PC-3 (cell line): ENCODE results near the gene CDHR2. TPM values are rescaled to one million over a fixed set of nuclear protein-coding genes. Genes with fewer than 3 reads are reported as not detected.
A peak's percentile ranks its signal among the peaks of the same experiment; 100 is the strongest.

Source experiments
- ATAC-seq: fragments of 200-7000 bp; cut with Tn5 transposase; 2 replicates; pipeline ENCODE4 v1.9.1; 2020; ENCODE audit warnings: mild to moderate bottlenecking, moderate library complexity
- BruUV-seq: library from RNA; stranded (reverse); fragments of 400-500 nt; replicated peaks from 2 replicates; lab custom pipeline; 2021; lab: Mats Ljungman, UMichigan
- CTCF ChIA-PET: fragments of 300-600 bp; sonication (Branson Sonifier 250); formaldehyde crosslinking; loops from one replicate; lab custom pipeline; 2022; ENCODE audit warnings: antibody characterized with exemption; lab: Charles Lee
- POLR2A ChIA-PET: fragments of 300-600 bp; sonication (Branson Sonifier 250); formaldehyde crosslinking; loops from one replicate; lab custom pipeline; 2022; ENCODE audit warnings: antibody characterized with exemption; ENCODE audit not compliant: unreplicated experiment; lab: Charles Lee
- DNase-seq: peaks from one replicate; pipeline ENCODE4 v3.0.0-alpha.2; 2015
- H2AFZ ChIP-seq: fragments of 300-600 bp; sonication (generic); 2 replicates; pipeline ENCODE4 v1.6.0; 2016; ENCODE audit warnings: antibody characterized with exemption, low read length
- H3F3A ChIP-seq: fragments of 300-600 bp; sonication (generic); one replicate; pipeline ENCODE4 v1.6.0; 2017; ENCODE audit warnings: antibody characterized with exemption, low read length, control low read depth, mild to moderate bottlenecking; ENCODE audit not compliant: unreplicated experiment
- H3K27ac ChIP-seq: fragments of 300-600 bp; sonication (generic); 2 replicates; pipeline ENCODE4 v1.5.1; 2016; ENCODE audit warnings: mild to moderate bottlenecking, low read length
- H3K27me3 ChIP-seq: fragments of 300-600 bp; sonication (generic); 2 replicates; pipeline ENCODE4 v1.6.1; 2016; ENCODE audit warnings: low read length, mixed read lengths
- H3K36me3 ChIP-seq: fragments of 300-600 bp; sonication (generic); 2 replicates; pipeline ENCODE4 v1.6.1; 2016; ENCODE audit warnings: low read depth, mixed run types, low read length, mixed read lengths
- H3K4me1 ChIP-seq: fragments of 300-600 bp; sonication (generic); 2 replicates; pipeline ENCODE4 v1.5.1; 2016; ENCODE audit warnings: low read length; ENCODE audit not compliant: insufficient read depth
- H3K4me2 ChIP-seq: fragments of 300-600 bp; sonication (generic); 2 replicates; pipeline ENCODE4 v1.6.0; 2016; ENCODE audit warnings: low read length
- H3K4me3 ChIP-seq: fragments of 300-600 bp; sonication (generic); 2 replicates; pipeline ENCODE4 v1.5.1; 2016; ENCODE audit warnings: mild to moderate bottlenecking, low read length, mixed read lengths
- H3K79me2 ChIP-seq: fragments of 300-600 bp; sonication (generic); 2 replicates; pipeline ENCODE4 v1.6.1; 2017; ENCODE audit warnings: low read length, mixed read lengths
- H3K9ac ChIP-seq: fragments of 300-600 bp; sonication (generic); 2 replicates; pipeline ENCODE4 v1.6.0; 2016; ENCODE audit warnings: mild to moderate bottlenecking, low read length
- H3K9me2 ChIP-seq: fragments of 300-600 bp; sonication (generic); replicated peaks from 2 replicates; pipeline ENCODE4 v1.6.1; 2016; ENCODE audit warnings: mixed run types, low read length, mixed read lengths
- H3K9me3 ChIP-seq: fragments of 300-600 bp; sonication (generic); 2 replicates; pipeline ENCODE4 v1.6.1; 2016; ENCODE audit warnings: low read length, mixed read lengths
- H4K20me1 ChIP-seq: fragments of 300-600 bp; sonication (generic); 2 replicates; pipeline ENCODE4 v1.6.1; 2016; ENCODE audit warnings: low read length, mixed read lengths
- EZH2 ChIP-seq: fragments of 300-600 bp; sonication (generic); IDR thresholded peaks from one replicate; pipeline ENCODE4 v1.6.1; 2017; ENCODE audit warnings: antibody characterized with exemption, mild to moderate bottlenecking, low read length; ENCODE audit not compliant: unreplicated experiment
- EZH2phosphoT487 ChIP-seq: fragments of 300-600 bp; sonication (generic); IDR thresholded peaks from 2 replicates; pipeline ENCODE4 v1.6.1; 2018; ENCODE audit warnings: mild to moderate bottlenecking, antibody characterized with exemption, low read length, borderline replicate concordance
- intact Hi-C: fragments of 100-400 bp; cut with micrococcal nuclease; formaldehyde crosslinking; loops from 2 replicates; pipeline ENCODE4 v1.9.0; 2023
- total RNA-seq: library from RNA; depleted of rRNA; stranded (reverse); fragments of >200 nt; gene quantifications from 2 replicates; pipeline ENCODE4 v1.2.3, GENCODE V29; 2014
- TF ChIP-seq, protein P1 (sequence below): fragments of 300-600 bp; sonication (generic); conservative IDR thresholded peaks from 2 replicates; pipeline ENCODE4 v1.5.1; 2017; ENCODE audit warnings: antibody characterized with exemption, low read depth, mild to moderate bottlenecking, low read length

Gene CDHR2
- total RNA-seq, 1 experiment from 2014 or later, result 0.07 TPM

DNA sequence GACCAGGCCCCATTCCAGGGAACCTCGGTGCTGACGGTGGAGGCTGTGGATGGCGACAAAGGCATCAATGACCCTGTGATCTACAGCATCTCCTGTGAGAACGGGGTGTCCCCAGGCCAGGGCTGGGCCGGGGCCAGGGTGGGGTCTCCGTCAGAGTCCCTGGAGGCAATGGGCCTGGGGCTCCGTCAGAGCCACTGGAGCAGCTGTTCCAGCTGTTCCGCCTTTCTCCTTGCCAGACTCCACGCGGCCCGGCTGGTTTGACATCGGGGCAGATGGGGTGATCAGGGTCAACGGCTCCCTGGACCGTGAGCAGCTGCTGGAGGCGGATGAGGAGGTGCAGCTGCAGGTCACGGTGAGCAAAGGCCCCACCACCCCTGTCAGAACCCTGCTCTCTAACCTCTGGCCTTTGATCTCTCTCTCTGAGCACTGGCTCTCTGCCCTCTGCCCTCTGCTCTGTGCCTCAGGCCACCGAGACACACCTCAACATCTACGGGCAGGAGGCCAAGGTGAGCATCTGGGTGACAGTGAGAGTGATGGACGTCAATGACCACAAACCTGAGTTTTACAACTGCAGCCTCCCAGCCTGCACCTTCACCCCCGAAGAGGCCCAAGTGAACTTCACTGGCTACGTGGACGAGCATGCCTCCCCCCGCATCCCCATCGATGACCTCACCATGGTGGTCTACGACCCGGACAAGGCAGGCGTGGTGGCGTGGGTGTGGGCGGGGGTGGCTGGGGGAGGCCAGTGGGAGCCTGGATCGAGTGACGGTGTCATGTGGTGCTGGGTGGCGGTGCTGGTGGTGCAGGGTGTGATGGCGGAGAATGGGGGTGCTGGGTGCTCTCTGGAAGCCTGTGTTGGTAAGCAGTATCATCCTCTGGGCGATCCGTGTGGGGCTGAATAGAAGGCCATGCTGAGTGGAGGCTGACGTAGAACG is 26.6 kb downstream of the CDHR2 start:
- POLR2A ChIA-PET, result no interaction called here
- no peak overlapping the region for H3K4me2 ChIP-seq
- H3K4me1 ChIP-seq, result peaks cover 4% of the 10 kb centered on the region; the same call in 1 of the 2 replicates
- H3K36me3 ChIP-seq, result no peaks in the 10 kb centered on the region
- no peaks in the 10 kb centered on the region for H3K9me2 ChIP-seq
- TF ChIP-seq EZH2 (no peak), EZH2phosphoT487 (no peak)
- TF ChIP-seq, protein P1, sequence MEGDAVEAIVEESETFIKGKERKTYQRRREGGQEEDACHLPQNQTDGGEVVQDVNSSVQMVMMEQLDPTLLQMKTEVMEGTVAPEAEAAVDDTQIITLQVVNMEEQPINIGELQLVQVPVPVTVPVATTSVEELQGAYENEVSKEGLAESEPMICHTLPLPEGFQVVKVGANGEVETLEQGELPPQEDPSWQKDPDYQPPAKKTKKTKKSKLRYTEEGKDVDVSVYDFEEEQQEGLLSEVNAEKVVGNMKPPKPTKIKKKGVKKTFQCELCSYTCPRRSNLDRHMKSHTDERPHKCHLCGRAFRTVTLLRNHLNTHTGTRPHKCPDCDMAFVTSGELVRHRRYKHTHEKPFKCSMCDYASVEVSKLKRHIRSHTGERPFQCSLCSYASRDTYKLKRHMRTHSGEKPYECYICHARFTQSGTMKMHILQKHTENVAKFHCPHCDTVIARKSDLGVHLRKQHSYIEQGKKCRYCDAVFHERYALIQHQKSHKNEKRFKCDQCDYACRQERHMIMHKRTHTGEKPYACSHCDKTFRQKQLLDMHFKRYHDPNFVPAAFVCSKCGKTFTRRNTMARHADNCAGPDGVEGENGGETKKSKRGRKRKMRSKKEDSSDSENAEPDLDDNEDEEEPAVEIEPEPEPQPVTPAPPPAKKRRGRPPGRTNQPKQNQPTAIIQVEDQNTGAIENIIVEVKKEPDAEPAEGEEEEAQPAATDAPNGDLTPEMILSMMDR, result no peak
- H3K27me3 ChIP-seq, result no peaks in the 10 kb centered on the region
- no peak for DNase-seq
- no peak overlapping the region for H2AFZ ChIP-seq
- no peaks in the 10 kb centered on the region for H3K79me2 ChIP-seq
- ATAC-seq, result no peak
- no TSS peak for BruUV-seq
- no peaks in the 10 kb centered on the region for H3K9me3 ChIP-seq
- no peak overlapping the region for H3K4me3 ChIP-seq
- H4K20me1 ChIP-seq, result no peaks in the 10 kb centered on the region
- no peak overlapping the region for H3K9ac ChIP-seq
- H3F3A ChIP-seq, result no peaks in the 10 kb centered on the region
- intact Hi-C loops, result no loop called here
- H3K27ac ChIP-seq, result no peak overlapping the region
- CTCF ChIA-PET, result no interaction called here

DNA sequence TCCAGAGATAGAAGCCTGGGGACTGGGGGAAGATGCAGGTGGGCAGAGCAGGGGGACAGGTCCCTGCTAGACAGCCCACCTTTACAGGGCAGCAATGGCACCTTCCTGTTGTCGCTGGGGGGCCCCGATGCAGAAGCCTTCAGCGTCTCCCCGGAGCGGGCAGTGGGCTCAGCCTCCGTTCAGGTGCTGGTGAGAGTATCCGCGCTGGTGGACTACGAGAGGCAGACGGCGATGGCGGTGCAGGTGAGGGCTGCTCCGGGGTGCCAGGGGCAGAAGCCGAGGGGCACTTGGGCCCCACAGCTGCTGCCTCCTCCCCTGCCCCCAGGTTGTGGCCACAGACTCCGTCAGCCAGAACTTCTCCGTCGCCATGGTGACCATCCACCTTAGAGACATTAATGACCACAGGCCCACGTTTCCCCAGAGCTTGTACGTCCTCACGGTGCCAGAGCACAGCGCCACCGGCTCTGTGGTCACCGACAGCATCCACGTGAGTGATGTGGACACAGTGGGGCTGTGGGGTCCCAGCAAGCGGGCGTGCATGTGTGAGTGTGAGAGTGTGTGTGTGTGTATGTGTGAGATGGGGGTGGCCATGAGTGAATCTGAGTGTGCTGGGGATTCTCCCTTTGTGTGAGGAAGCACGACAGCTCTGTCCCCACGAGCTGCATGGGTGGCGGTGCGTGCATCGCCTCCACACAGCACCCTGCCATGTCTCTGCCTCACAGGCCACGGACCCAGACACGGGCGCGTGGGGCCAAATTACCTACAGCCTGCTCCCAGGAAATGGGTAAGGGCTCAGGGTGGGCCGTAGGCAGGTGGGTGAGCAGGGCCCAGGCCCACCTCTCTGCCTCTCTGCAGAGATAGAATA is 28.4 kb downstream of the CDHR2 start:
- ChIA-PET POLR2A (no interaction called here), CTCF (interaction anchor here (0.6 to 1.0 kb wide), 2 partner anchors 18 to 34 kb away, joined by 4 to 6 read pairs; no protein-coding TSS in a partner anchor)
- DNase-seq (no peak), ATAC-seq (no peak)
- no peak for TF ChIP-seq EZH2phosphoT487
- TF ChIP-seq, protein P1, result no peak
- no peak for TF ChIP-seq EZH2
- Histone ChIP-seq H3K4me2 (peak overlapping the region; percentile 39; the same call in 1 of the 2 replicates), H3K9me3 (no peaks in the 10 kb centered on the region), H3K27me3 (no peaks in the 10 kb centered on the region), H3K27ac (no peak overlapping the region), H4K20me1 (no peaks in the 10 kb centered on the region), H3K4me3 (no peak overlapping the region), H3F3A (no peaks in the 10 kb centered on the region), H3K79me2 (no peaks in the 10 kb centered on the region), H3K9ac (no peak overlapping the region), H3K9me2 (no peaks in the 10 kb centered on the region), H3K4me1 (peaks cover 4% of the 10 kb centered on the region; the same call in 1 of the 2 replicates), H2AFZ (peak overlapping the region; percentile 79), H3K36me3 (no peaks in the 10 kb centered on the region)
- intact Hi-C loops, result loop anchor here (1.0 to 2.0 kb wide), 4 partner anchors 33 to 188 kb away; partner anchors contain the start of gene TSPAN17
- BruUV-seq, result no TSS peak
